Right ventricle myocardium inferior (tissue), 1 donor: ENCODE data around the gene ZNF550. TPM values are rescaled to one million over a fixed set of nuclear protein-coding genes. Genes with fewer than 3 reads are reported as not detected.
A peak's percentile ranks its signal among the peaks of the same experiment; 100 is the strongest.

Experiments
- ATAC-seq: fragments of 200-7000 bp; cut with Tn5 transposase; one replicate; pipeline ENCODE4 v1.9.1; 2020; ENCODE audit warnings: mild to moderate bottlenecking, moderate library complexity
- DNase-seq: peaks from one replicate; pipeline ENCODE4 v3.0.0; 2021; ENCODE audit errors: missing footprints
- intact Hi-C: fragments of 100-400 bp; cut with DNase I; formaldehyde crosslinking; loops from one replicate; pipeline ENCODE4 v1.11.0; 2022
- long read RNA-seq: library from polyadenylated mRNA; unstranded; transcript quantifications from one replicate; pipeline ENCODE4 v2.0.0, GENCODE V29; 2021
- total RNA-seq: library from RNA; stranded (reverse); fragmentation: NEBNext Ultra II Directional; extraction: Animal tissue kit (Norgen Biotek cat#: 25700); gene quantifications from one replicate; pipeline ENCODE4 v1.2.1, GENCODE V29; 2021
- donor health status: DM: no; HTN: yes; CAD: no; lungs with severe emphysema.

The ZNF550 gene
- 9.5 TPM for total RNA-seq
- long read RNA-seq, partial matches to known transcripts = 2 of 4 reads
- long read RNA-seq, other reads (novel, unspliced or antisense) = 1 of 4 reads

DNA sequence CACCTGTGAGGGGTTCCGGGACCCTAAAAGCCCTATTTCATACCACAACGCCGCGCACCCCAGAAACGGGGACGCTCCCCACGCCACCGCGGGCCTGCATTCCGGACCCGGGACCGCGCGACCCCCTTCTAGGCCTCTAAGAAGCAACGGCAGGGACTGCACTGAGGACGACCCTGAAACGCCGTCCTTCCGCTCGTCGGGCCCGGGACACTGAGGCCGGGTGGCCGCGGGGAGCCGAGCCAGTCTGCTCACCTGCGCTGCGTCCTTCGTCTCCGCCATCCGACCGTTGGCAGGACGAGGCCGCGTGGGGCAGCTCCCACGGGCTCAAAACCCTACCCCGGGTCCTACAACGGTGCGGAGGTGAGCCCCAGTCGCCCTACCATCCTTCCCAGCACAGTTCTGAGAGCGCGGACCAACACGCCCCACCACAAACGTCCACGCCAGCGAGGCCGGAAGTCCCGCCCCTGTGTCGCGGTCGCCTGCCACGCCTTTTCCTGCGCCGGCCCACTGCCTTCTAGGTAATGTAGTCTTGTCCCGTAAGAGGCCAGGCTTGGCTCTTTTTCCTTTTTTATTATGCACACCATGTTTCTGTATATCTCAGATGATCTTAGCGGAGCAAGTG is at the start of gene ZNF550:
TSS of gene ZNF550 (minus strand) at position 460 of the 622 bp plus-strand sequence. CDS start at position 279, 181 bp downstream.
- DNase-seq = peak; percentile 96
- intact Hi-C loops = loop anchor here (2.0 to 5.0 kb wide), 2 partner anchors 19 to 32 kb away; partner anchors contain the start of genes ZNF416 and ZNF549

GRCh38 chr19:57606931-57607330 is 47.3 kb upstream of the ZNF550 start:
- intact Hi-C loops = no loop called here

More for the DNA sequence above, at the start of gene ZNF550:
- peak; percentile 99 for ATAC-seq

DNA sequence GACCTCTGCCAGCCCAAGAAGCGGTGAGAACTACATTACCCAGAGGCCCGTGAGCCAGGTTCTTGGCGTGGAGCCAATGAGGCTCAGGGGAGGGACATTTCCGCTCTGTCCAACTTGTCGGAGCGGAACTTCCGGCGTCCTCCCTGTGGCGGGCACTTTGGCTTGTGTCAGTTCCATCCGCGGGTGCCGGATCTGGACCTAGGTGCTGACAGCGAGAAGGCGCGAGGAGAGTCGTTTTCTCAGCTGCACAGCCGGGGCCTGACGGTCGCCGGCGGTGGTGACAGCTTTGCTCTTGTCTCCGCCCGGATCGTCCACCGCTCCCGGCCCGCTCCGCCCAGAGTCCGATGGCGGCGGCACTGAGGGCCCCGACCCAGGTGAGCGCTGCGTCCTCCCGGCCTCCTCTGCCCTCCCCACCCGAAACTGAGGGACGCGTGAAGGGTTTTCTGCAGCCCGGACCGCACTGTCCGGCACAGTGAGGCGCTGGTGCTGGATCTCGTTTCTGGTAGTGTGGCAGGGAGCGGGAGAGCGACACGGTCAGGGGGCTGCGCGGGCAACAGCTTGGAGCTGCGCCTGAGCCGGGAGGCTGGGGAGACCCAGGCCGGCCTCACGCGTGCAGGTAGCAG is 40.2 kb upstream of the ZNF550 start, which contains the start of gene ZNF530:
TSS of gene ZNF530 (plus strand) at position 125 of the 623 bp plus-strand sequence. CDS start 4,461 bp downstream, outside the sequence.
- DNase-seq = peak; percentile 96
- intact Hi-C loops = no loop called here
- ATAC-seq = peak; percentile 98

More at GRCh38 chr19:57606931-57607330, 47.3 kb upstream of the ZNF550 start:
- DNase-seq (no peak), ATAC-seq (no peak)

GRCh38 chr19:57599377-57599760 is 39.7 kb upstream of the ZNF550 start:
- intact Hi-C loops = no loop called here
- DNase-seq (no peak), ATAC-seq (no peak)

DNA sequence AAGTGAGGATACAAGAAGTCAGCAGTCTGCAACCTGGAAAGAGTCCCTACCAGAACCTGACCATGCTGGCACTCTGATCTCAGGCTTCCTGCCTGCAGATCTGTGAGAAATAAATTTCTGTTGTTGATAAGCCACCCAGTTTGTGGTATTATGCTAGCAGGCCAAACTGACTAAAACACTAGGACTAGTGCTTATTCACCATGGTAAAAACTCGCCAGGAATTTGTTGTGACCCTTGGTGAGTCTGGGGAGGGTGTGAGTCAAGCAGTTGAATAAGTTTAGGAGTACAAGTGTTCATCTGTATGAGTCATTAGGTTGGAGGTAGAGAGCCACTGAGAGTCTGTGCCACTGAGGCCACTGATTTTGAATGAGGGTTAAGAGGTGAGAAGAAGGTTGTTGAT is 27.9 kb upstream of the ZNF550 start:
- DNase-seq (no peak), ATAC-seq (no peak)
- intact Hi-C loops = no loop called here

DNA sequence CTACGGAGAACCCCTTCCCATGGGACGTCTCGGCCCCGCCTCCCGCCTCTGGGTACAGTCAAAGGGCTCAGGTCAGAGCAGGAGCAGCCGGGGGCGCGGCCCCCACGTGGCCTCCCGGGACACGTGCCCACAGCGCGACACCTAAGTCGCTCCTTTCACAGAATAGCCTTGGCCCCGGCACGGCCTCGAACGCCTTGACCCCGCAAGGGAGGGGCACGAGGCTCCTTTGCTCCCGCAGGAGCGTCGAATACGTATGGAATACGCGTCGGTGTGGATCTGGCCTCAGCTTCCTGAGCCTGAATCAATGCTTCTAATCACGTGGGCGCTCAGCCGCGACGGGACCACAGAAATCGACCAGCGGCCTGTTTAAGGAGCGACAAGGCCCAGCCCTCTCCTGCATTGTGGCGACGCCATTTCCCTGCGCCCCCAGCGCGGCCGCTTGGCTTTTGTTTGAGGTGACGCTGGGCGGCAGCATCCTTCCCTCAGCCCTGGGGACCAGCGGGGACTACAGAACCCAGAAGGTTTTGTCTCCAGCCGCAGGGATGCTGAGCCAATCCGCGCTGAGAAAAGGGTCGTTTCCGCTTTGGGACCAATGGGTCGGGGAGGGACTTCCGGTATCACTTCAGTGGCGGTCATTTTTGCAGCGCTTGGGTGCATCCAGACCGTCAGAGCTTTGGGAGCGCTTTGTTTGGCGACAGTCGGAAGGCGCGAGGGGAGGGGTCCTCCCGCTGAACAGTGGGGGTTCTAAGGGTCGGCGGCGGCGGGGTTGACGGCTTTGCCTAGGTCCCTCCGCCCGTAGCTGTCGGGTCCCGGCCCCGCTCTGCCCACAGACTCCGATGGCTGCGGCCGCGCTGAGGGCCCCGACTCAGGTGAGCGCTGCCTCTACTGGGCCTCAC is 24.1 kb upstream of the ZNF550 start, which contains the start of gene ZIK1:
TSS of gene ZIK1 (plus strand) at position 625 of the 896 bp plus-strand sequence. CDS start at position 837, 212 bp downstream.
- intact Hi-C loops = no loop called here
- DNase-seq (peak; percentile 93), ATAC-seq (peak; percentile 95)

- no peak for ATAC-seq
- intact Hi-C loops = no loop called here
- no peak for DNase-seq
Measured at GRCh38 chr19:57583104-57583520, 23.4 kb upstream of the ZNF550 start.

GRCh38 chr19:57578487-57579205 is 19.0 kb upstream of the ZNF550 start, which contains the start of gene ZNF416:
ZNF416 (minus strand) TSS chr19:57578911; CDS start chr19:57578704, 207 bp downstream.
- DNase-seq (peak; percentile 98), ATAC-seq (peak; percentile 98)
- intact Hi-C loops = loop anchor here (2.0 kb wide), 2 partner anchors 20 to 54 kb away; partner anchors contain the start of genes ZNF211 and ZNF550

DNA sequence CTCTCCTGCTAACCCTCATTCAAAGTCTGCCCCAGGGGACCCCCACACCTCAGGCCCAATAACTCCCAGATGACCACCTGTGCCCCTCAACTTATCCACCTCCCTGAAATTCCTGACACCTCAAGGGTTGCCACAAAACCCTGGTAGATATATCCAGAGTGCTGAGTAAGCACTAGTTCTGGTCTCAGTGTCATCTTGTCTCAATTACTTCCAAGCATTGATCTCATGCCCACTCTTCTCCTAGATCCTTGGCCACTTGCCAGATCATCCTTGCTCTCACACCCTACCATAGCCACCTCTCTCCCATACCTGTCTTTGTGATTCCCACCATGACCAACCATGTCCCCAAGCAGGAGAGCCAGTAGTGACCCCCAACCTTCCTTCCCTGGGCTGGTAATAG is 17.0 kb upstream of the ZNF550 start:
- intact Hi-C loops = no loop called here
- ATAC-seq (no peak), DNase-seq (no peak)

DNA sequence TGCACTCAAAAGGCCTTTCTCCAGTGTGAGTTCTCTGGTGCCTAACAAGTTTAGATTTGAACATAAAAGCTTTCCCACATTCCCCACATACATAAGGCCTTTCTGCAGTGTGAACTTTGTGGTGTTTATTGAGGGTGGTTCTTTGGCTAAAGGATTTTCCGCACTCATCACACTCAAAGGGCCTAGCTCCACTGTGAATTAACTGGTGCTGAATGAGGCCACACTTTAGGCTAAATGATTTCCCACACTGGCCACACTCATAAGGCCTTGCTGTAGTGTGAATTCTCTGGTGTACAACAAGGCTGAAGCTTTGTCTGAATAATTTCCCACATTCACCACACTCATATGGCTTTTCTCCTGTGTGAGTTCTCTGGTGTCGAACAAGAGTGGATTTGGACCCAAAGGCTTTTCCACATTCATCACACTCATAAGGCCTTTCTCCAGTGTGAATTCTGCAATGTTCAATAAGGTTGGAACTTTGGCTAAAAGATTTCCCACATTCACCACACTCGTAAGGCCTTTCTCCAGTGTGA is 12.8 kb upstream of the ZNF550 start:
- DNase-seq (no peak), ATAC-seq (no peak)
- intact Hi-C loops = no loop called here

DNA sequence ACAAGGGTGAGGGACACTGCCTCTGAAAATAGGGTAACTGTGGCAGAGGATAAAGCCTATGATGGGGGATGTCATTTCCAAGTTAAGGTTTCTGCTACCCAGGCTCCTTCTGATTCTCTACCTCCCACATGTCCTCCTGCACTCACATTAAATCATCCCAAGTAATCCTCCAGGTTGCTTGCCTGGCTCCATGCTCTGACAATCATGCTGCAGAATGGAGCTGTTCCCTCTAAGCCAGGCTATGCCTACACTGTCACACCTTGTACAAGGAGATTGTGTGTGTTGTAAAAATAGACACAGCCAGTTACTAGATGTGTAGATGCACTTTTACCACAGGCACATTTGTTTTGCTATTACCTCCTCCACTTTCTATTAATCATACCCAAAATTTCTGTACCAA is 11.0 kb upstream of the ZNF550 start:
- DNase-seq (no peak), ATAC-seq (no peak)
- intact Hi-C loops = no loop called here

DNA sequence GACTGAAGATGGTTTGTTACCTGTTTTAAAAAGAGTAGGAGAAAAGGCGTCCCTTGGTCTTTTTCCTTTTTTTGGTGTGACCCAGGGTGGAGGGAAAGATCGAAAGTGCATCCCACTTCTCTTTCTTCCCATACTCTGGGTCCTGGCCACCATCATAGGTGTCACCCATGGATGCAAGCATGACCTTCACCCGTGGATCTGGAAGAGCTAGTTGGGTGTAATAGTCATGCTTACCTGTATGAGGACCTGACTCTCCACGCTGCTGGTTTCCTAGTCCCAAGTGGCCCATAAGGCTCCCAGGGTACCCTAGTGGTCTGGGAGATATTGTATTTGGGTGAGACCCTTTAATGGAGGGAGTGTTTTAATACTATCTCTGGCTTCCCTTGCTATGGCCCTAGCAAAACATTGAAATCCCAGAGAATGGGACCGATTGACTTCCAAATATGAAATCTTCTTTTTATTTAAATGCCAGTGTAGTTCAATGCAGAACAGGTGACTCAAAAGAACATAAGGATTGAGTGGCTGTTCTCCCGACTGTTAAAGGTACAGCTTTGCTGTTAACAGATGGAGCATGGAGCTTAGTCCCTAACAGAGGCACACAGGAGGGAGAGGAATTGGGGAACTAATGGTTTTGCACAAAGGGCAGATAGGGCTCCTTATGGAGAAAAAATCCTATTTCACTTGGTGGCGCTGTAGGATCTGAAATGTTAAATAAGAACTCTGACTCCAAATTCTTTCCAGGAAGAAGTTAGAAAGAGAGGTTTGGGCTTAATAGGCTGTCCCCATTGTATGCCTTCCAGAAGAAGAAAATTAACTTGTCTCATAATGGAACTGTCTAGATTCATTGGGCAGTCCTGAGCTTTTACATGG is 7.0 kb upstream of the ZNF550 start:
- DNase-seq (no peak), ATAC-seq (no peak)
- intact Hi-C loops = no loop called here

- DNase-seq = no peak
- intact Hi-C loops = loop anchor here (5.0 kb wide), 1 partner anchor 36 kb away; the partner anchor contains the start of gene ZNF549
- ATAC-seq = no peak
Measured at GRCh38 chr19:57563547-57563946, 3.9 kb upstream of the ZNF550 start.

DNA sequence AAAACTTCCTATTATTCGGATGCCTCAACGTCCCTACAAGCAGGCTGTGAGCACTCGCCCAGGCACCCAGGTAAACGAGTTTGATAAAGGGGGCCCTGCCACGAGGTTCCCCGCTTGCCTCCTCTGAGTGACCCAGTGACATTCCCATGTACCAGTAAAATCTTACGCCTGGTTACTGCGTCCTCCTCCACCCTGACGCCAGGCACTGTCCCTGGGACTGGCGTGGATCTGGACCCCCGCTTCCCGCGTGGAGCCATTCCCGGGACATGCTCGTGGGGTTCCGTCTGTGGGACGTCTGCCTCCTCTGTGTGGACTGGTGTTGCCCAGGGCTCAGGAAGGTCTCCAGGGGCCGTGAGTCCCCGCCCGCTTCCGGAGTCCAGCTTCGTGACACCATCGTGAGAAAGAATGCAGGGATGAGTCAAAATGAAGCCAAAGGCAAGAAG is 407 bp upstream of the ZNF550 start:
- ATAC-seq (peak; percentile 34), DNase-seq (peak; percentile 66)
- intact Hi-C loops = loop anchor here (5.0 kb wide), 1 partner anchor 33 kb away; the partner anchor contains the start of gene ZNF549

- intact Hi-C loops = loop anchor here (2.0 kb wide), 1 partner anchor 20 kb away; the partner anchor contains the start of gene ZNF416
- ATAC-seq = peak; percentile 43
Measured at GRCh38 chr19:57559008-57559403, 657 bp downstream of the ZNF550 start.

DNA sequence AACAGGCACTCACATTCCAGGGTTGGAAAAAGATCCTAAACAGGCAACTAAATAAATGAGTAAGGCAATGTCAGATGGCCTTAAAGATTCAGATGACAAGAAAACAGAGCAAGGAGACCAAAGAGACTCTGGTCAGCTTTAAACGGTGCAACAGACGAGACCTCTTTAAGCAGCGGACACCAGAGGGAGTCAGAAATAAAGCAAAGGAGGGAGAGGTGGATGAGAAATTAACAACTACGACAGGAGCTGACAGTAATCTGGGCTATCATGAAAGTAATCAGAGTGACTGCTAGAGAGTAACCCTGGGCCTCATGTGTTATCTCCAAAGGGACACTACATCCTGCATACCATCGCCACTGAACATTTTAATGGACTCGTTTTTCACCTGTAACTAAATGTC is 1.1 kb downstream of the ZNF550 start:
- intact Hi-C loops = loop anchor here (2.0 kb wide), 1 partner anchor 20 kb away; the partner anchor contains the start of gene ZNF416
- DNase-seq = no peak
- ATAC-seq = no peak

More at GRCh38 chr19:57559008-57559403, 657 bp downstream of the ZNF550 start:
- no peak for DNase-seq

- ATAC-seq (no peak), DNase-seq (no peak)
- intact Hi-C loops = loop anchor here (2.0 kb wide), 1 partner anchor 21 kb away; the partner anchor contains the start of gene ZNF416
Measured at GRCh38 chr19:57557659-57558058, 2.0 kb downstream of the ZNF550 start.
